Colonic mucosa (tissue), 4 donors: ENCODE results near the gene ALDH3B2. TPM values are rescaled to one million over a fixed set of nuclear protein-coding genes. Genes with fewer than 3 reads are reported as not detected.
"Not testable (repeated sequence)": the region's sequence is repeated elsewhere in the genome, so short reads cannot be mapped to it uniquely, and the experiment has no call there.

Experiments
- DNase-seq: peaks from one replicate; pipeline ENCODE4 v3.0.0-alpha.2; 2020
- H3K27ac ChIP-seq: fragments of 200-600 bp; one replicate; pipeline ENCODE4 v1.8.0; 2021
- H3K27me3 ChIP-seq: fragments of 200-600 bp; one replicate; pipeline ENCODE4 v1.8.0; 2021
- H3K36me3 ChIP-seq: fragments of 200-600 bp; one replicate; pipeline ENCODE4 v1.8.0; 2021
- H3K4me1 ChIP-seq: fragments of 200-600 bp; one replicate; pipeline ENCODE4 v1.8.0; 2021; ENCODE audit warnings: mild to moderate bottlenecking
- H3K4me3 ChIP-seq: fragments of 200-600 bp; one replicate; pipeline ENCODE4 v1.8.0; 2021
- H3K9ac ChIP-seq, 2 donors: one replicate each; pipeline ENCODE4 v1.7.0; 2013; ENCODE audit warnings: control low read depth in 2 of 2, low read depth in 2 of 2, low read length in 2 of 2
- H3K9me3 ChIP-seq: fragments of 200-600 bp; one replicate; pipeline ENCODE4 v1.8.0; 2021
- CTCF ChIP-seq: fragments of 200-600 bp; IDR thresholded peaks from one replicate; pipeline ENCODE4 v1.8.0; 2022; ENCODE audit warnings: antibody characterized with exemption, mild to moderate bottlenecking
- intact Hi-C: fragments of 100-400 bp; cut with DNase I; formaldehyde crosslinking; loops from one replicate; pipeline ENCODE4 v1.14.1; 2022
- total RNA-seq, 2 donors: library from RNA; stranded (reverse); fragmentation: NEBNext Ultra II Directional in 1 of 2; extraction: Animal tissue kit (Norgen Biotek cat#: 25700) in 1 of 2; gene quantifications; one replicate each; pipeline ENCODE4 v1.2.1, GENCODE V29; 2021
- donor health status: healthy.
- donor health status: DM: no; HTN: no; CAD: no.
- donor health status: DM: no; HTN: no; CAD: no.

ALDH3B2 gene
- total RNA-seq, 2 donors from 2014 or later, result 0.08 to 0.89 TPM

GRCh38 chr11:67704524-67704923 is 30.1 kb upstream of the ALDH3B2 start:
- Histone ChIP-seq H3K4me3 (no peak overlapping the region), H3K27ac (no peak overlapping the region), H3K4me1 (no peaks in the 10 kb centered on the region), H3K36me3 (no peaks in the 10 kb centered on the region), H3K9me3 (no peaks in the 10 kb centered on the region), H3K27me3 (no peaks in the 10 kb centered on the region), H3K9ac (no peak overlapping the region)
- no peak for TF ChIP-seq CTCF
- intact Hi-C loops, result no loop called here
- DNase-seq, result no peak

- H3K4me3 ChIP-seq, H3K27ac ChIP-seq, H3K9ac ChIP-seq, H3K9me3 ChIP-seq, H3K27me3 ChIP-seq, H3K4me1 ChIP-seq, intact Hi-C loops, H3K36me3 ChIP-seq, DNase-seq: not testable (repeated sequence)
Measured at GRCh38 chr11:67703709-67704108, 29.3 kb upstream of the ALDH3B2 start.

GRCh38 chr11:67700548-67701262 is 26.3 kb upstream of the ALDH3B2 start:
- intact Hi-C loops, result no loop called here
- Histone ChIP-seq H3K36me3 (no peaks in the 10 kb centered on the region), H3K9ac (no peak overlapping the region), H3K4me1 (no peaks in the 10 kb centered on the region), H3K9me3 (no peaks in the 10 kb centered on the region), H3K4me3 (no peak overlapping the region), H3K27me3 (no peaks in the 10 kb centered on the region), H3K27ac (no peak overlapping the region)
- TF ChIP-seq CTCF, result no peak
- no peak for DNase-seq

GRCh38 chr11:67700141-67700540 is 25.7 kb upstream of the ALDH3B2 start:
- Histone ChIP-seq H3K4me3 (no peak overlapping the region), H3K36me3 (no peaks in the 10 kb centered on the region), H3K27ac (no peak overlapping the region), H3K9me3 (no peaks in the 10 kb centered on the region), H3K9ac (no peak overlapping the region), H3K27me3 (no peaks in the 10 kb centered on the region), H3K4me1 (no peaks in the 10 kb centered on the region)
- DNase-seq, result no peak
- no peak for TF ChIP-seq CTCF
- intact Hi-C loops, result no loop called here

GRCh38 chr11:67699521-67699920 is 25.1 kb upstream of the ALDH3B2 start:
- H3K36me3 ChIP-seq, result no peaks in the 10 kb centered on the region
- intact Hi-C loops, result no loop called here
- no peaks in the 10 kb centered on the region for H3K27me3 ChIP-seq
- H3K4me3 ChIP-seq, result no peak overlapping the region
- no peak for TF ChIP-seq CTCF
- H3K27ac ChIP-seq, result no peak overlapping the region
- no peaks in the 10 kb centered on the region for H3K4me1 ChIP-seq
- DNase-seq, result no peak
- no peak overlapping the region for H3K9ac ChIP-seq
- no peaks in the 10 kb centered on the region for H3K9me3 ChIP-seq

- no peak overlapping the region for H3K27ac ChIP-seq
- intact Hi-C loops, result no loop called here
- no peak for TF ChIP-seq CTCF
Measured at GRCh38 chr11:67698247-67698646, 23.8 kb upstream of the ALDH3B2 start.

More at GRCh38 chr11:67698247-67698646, 23.8 kb upstream of the ALDH3B2 start:
- Histone ChIP-seq H3K9ac (no peak overlapping the region), H3K27me3 (no peaks in the 10 kb centered on the region), H3K4me1 (no peaks in the 10 kb centered on the region), H3K4me3 (no peak overlapping the region), H3K9me3 (no peaks in the 10 kb centered on the region), H3K36me3 (no peaks in the 10 kb centered on the region)
- no peak for DNase-seq
